Progenitor cell of endocrine pancreas (in vitro differentiated cells): ENCODE results near the gene FALEC. TPM values are rescaled to one million over a fixed set of nuclear protein-coding genes. Genes with fewer than 3 reads are reported as not detected.
"Not testable (repeated sequence)": the region's sequence is repeated elsewhere in the genome, so short reads cannot be mapped to it uniquely, and the experiment has no call there.

Experiments used
- DNase-seq: peaks from one replicate; pipeline ENCODE4 v3.0.0; 2021; ENCODE audit warnings: low spot score; ENCODE audit not compliant: unreplicated experiment
- H3K27ac Mint-ChIP-seq: 2 replicates; pipeline ENCODE4 v1.8.0; 2021; ENCODE audit warnings: mild to moderate bottlenecking, moderate library complexity, mixed read lengths
- H3K27me3 Mint-ChIP-seq: 2 replicates; pipeline ENCODE4 v1.8.0; 2021; ENCODE audit warnings: mixed read lengths
- H3K36me3 Mint-ChIP-seq: 2 replicates; pipeline ENCODE4 v1.8.0; 2022; ENCODE audit warnings: mixed read lengths; ENCODE audit not compliant: insufficient read depth
- H3K4me1 Mint-ChIP-seq: 2 replicates; pipeline ENCODE4 v1.8.0; 2021; ENCODE audit warnings: low read depth, mixed read lengths
- H3K4me3 Mint-ChIP-seq: 2 replicates; pipeline ENCODE4 v1.8.0; 2021; ENCODE audit warnings: low read depth, mild to moderate bottlenecking, moderate library complexity, mixed read lengths
- H3K9me3 Mint-ChIP-seq: 2 replicates; pipeline ENCODE4 v1.8.0; 2021; ENCODE audit warnings: low read depth, mixed read lengths
- CTCF ChIP-seq: fragments of 200-600 bp; sonication (generic); IDR thresholded peaks from one replicate; pipeline ENCODE4 v1.5.0; 2021; ENCODE audit warnings: antibody characterized with exemption, mild to moderate bottlenecking; ENCODE audit not compliant: unreplicated experiment
- total RNA-seq: library from RNA; stranded (reverse); gene quantifications from 2 replicates; pipeline ENCODE4 v1.2.1, GENCODE V29; 2021

FALEC gene
- total RNA-seq, 1 donor from 2014 or later, result 0.57 TPM

- Mint-ChIP-seq H3K9me3 (no peaks in the 10 kb centered on the region), H3K4me3 (no peak overlapping the region), H3K27ac (peak overlapping the region; percentile 96), H3K4me1 (peaks cover 58% of the 10 kb centered on the region), H3K27me3 (no peaks in the 10 kb centered on the region), H3K36me3 (peaks cover 1% of the 10 kb centered on the region)
- DNase-seq, result no peak
- no peak for TF ChIP-seq CTCF
Observed at GRCh38 chr1:150566589-150567340, 51.2 kb downstream of the FALEC start.

- H3K36me3 Mint-ChIP-seq, result peaks cover 3% of the 10 kb centered on the region
- H3K4me1 Mint-ChIP-seq, result peaks cover 55% of the 10 kb centered on the region
- no peak for DNase-seq
- no peak for TF ChIP-seq CTCF
- H3K27ac Mint-ChIP-seq, result peak overlapping the region; percentile 96
- no peaks in the 10 kb centered on the region for H3K9me3 Mint-ChIP-seq
- no peaks in the 10 kb centered on the region for H3K27me3 Mint-ChIP-seq
- peak overlapping the region; percentile 42 for H3K4me3 Mint-ChIP-seq
Observed at GRCh38 chr1:150567341-150567716, 51.8 kb downstream of the FALEC start.

GRCh38 chr1:150567717-150568593 lies 52.4 kb downstream of the FALEC start:
- Mint-ChIP-seq H3K27me3 (no peaks in the 10 kb centered on the region), H3K36me3 (peaks cover 7% of the 10 kb centered on the region)

GRCh38 chr1:150568594-150568966 lies 53.0 kb downstream of the FALEC start:
- no peaks in the 10 kb centered on the region for H3K9me3 Mint-ChIP-seq
- H3K4me1 Mint-ChIP-seq, result peaks cover 44% of the 10 kb centered on the region
- no peaks in the 10 kb centered on the region for H3K27me3 Mint-ChIP-seq
- H3K4me3 Mint-ChIP-seq, result peak overlapping the region; percentile 42
- H3K27ac Mint-ChIP-seq, result peak overlapping the region; percentile 96
- TF ChIP-seq CTCF, result no peak
- H3K36me3 Mint-ChIP-seq, result peaks cover 11% of the 10 kb centered on the region
- no peak for DNase-seq

More at GRCh38 chr1:150567717-150568593, 52.4 kb downstream of the FALEC start:
- peak; percentile 66 for DNase-seq
- no peak for TF ChIP-seq CTCF
- Mint-ChIP-seq H3K4me1 (peaks cover 50% of the 10 kb centered on the region), H3K27ac (peak overlapping the region; percentile 96), H3K9me3 (no peaks in the 10 kb centered on the region), H3K4me3 (peak overlapping the region; percentile 42)

GRCh38 chr1:150572918-150573647 lies 57.5 kb downstream of the FALEC start:
- peaks cover 52% of the 10 kb centered on the region for H3K4me1 Mint-ChIP-seq
- peak overlapping the region; percentile 90 for H3K27ac Mint-ChIP-seq
- no peaks in the 10 kb centered on the region for H3K27me3 Mint-ChIP-seq
- no peaks in the 10 kb centered on the region for H3K9me3 Mint-ChIP-seq
- DNase-seq, result no peak
- H3K36me3 Mint-ChIP-seq, result peaks cover 44% of the 10 kb centered on the region
- no peak overlapping the region for H3K4me3 Mint-ChIP-seq
- no peak for TF ChIP-seq CTCF

GRCh38 chr1:150573648-150574071 lies 58.1 kb downstream of the FALEC start:
- not testable (repeated sequence) for H3K27me3 Mint-ChIP-seq, H3K4me3 Mint-ChIP-seq, DNase-seq, H3K9me3 Mint-ChIP-seq
- Mint-ChIP-seq H3K36me3 (peaks cover 50% of the 10 kb centered on the region), H3K4me1 (peaks cover 46% of the 10 kb centered on the region), H3K27ac (peak overlapping the region; percentile 90)
